GM11168 (cell line): ENCODE results near the gene GSK3B.
"Not testable (repeated sequence)": the region's sequence is repeated elsewhere in the genome, so short reads cannot be mapped to it uniquely, and the experiment has no call there.

ENCODE experiments used
- in situ Hi-C: fragments of 300-500 bp; cut with MboI; formaldehyde crosslinking; loops from one replicate; pipeline ENCODE4 v1.12.0; 2022; ENCODE audit warnings: low sequenced_read_pairs; ENCODE audit not compliant: unreplicated experiment

GSK3B gene

GRCh38 chr3:120024103-120024502 is 70.1 kb downstream of the GSK3B start:
- in situ Hi-C loops = no loop called here

GRCh38 chr3:120022729-120023128 is 71.5 kb downstream of the GSK3B start:
- in situ Hi-C loops = no loop called here

- in situ Hi-C loops = no loop called here
These were observed 72.7 kb downstream of the GSK3B start for GRCh38 chr3:120021523-120021922.

- in situ Hi-C loops = no loop called here
These were observed 75.9 kb downstream of the GSK3B start for GRCh38 chr3:120018299-120018698.

GRCh38 chr3:120017692-120018091 is 76.6 kb downstream of the GSK3B start:
- in situ Hi-C loops = no loop called here

- in situ Hi-C loops = no loop called here
These were observed 80.8 kb downstream of the GSK3B start for GRCh38 chr3:120013481-120013880.

- in situ Hi-C loops = not testable (repeated sequence)
These were observed 88.5 kb downstream of the GSK3B start for GRCh38 chr3:120005741-120006140.

- in situ Hi-C loops = not testable (repeated sequence)
These were observed 90.2 kb downstream of the GSK3B start for GRCh38 chr3:120004008-120004498.

GRCh38 chr3:119998166-119998565 is 96.1 kb downstream of the GSK3B start:
- in situ Hi-C loops = no loop called here

- in situ Hi-C loops = no loop called here
These were observed 103.4 kb downstream of the GSK3B start for GRCh38 chr3:119990888-119991287.

- in situ Hi-C loops = no loop called here
These were observed 104.1 kb downstream of the GSK3B start for GRCh38 chr3:119989981-119990655.

GRCh38 chr3:119986812-119987211 is 107.4 kb downstream of the GSK3B start:
- in situ Hi-C loops = not testable (repeated sequence)

GRCh38 chr3:119981386-119981785 is 112.9 kb downstream of the GSK3B start:
- in situ Hi-C loops = no loop called here

- in situ Hi-C loops = no loop called here
These were observed 115.6 kb downstream of the GSK3B start for GRCh38 chr3:119978554-119979208.

GRCh38 chr3:119977353-119977752 is 116.9 kb downstream of the GSK3B start:
- in situ Hi-C loops = no loop called here

GRCh38 chr3:119976214-119976613 is 118.0 kb downstream of the GSK3B start:
- in situ Hi-C loops = no loop called here

- in situ Hi-C loops = no loop called here
These were observed 119.6 kb downstream of the GSK3B start for GRCh38 chr3:119974656-119975055.

GRCh38 chr3:119973018-119973646 is 121.1 kb downstream of the GSK3B start:
- in situ Hi-C loops = no loop called here

- in situ Hi-C loops = no loop called here
These were observed 124.5 kb downstream of the GSK3B start for GRCh38 chr3:119969759-119970158.

GRCh38 chr3:119967353-119968006 is 126.8 kb downstream of the GSK3B start:
- in situ Hi-C loops = no loop called here

- in situ Hi-C loops = no loop called here
These were observed 128.6 kb downstream of the GSK3B start for GRCh38 chr3:119965692-119966091.
